Lower leg skin (tissue), 4 donors: ENCODE results near the gene DUSP6. TPM values are rescaled to one million over a fixed set of nuclear protein-coding genes. Genes with fewer than 3 reads are reported as not detected.

Experiments
- DNase-seq, 2 donors: peaks; one replicate each; pipeline ENCODE4 v3.0.0-alpha.2; 2019; ENCODE audit warnings: low spot score in 2 of 2
- H3K4me3 ChIP-seq: fragments of 200-600 bp; sonication (generic); 2 replicates; pipeline ENCODE4 v1.5.1; 2017; ENCODE audit warnings: mild to moderate bottlenecking, low read depth; ENCODE audit not compliant: poor library complexity, severe bottlenecking
- CTCF ChIP-seq, 3 donors: fragments of 450-650 bp; IDR thresholded peaks; one replicate each; pipeline ENCODE4 v1.5.1; 2016; ENCODE audit warnings: antibody characterized with exemption in 3 of 3, mild to moderate bottlenecking in 3 of 3, moderate library complexity in 2 of 3
- POLR2A ChIP-seq, 2 donors: fragments of 450-650 bp; IDR thresholded peaks; one replicate each; pipeline ENCODE4 v1.6.1; 2016 to 2017; ENCODE audit warnings: antibody characterized with exemption in 2 of 2, mild to moderate bottlenecking in 1 of 2, moderate library complexity in 1 of 2
- WGBS, 2 donors: methylation state at CpG; one replicate each; pipeline ENCODE4 v1.1.5; 2018; 5-methylcytosine and 5-hydroxymethylcytosine counted together
- intact Hi-C: fragments of 100-400 bp; cut with DNase I; formaldehyde crosslinking; loops from one replicate; pipeline ENCODE4 v1.15.0; 2023; ENCODE audit warnings: low total_unique reads
- total RNA-seq, 4 donors: library from RNA; depleted of rRNA; stranded (reverse); fragments of >200 nt; gene quantifications; one replicate each; pipeline ENCODE4 v1.1.0, GENCODE V29; 2016

Gene DUSP6
- total RNA-seq, 4 donors from 2014 or later = 29.6 to 57.5 (median 41.9) TPM

GRCh38 chr12:89326239-89327040 is 25.9 kb downstream of the DUSP6 start:
- no peak for DNase-seq
- WGBS, 2 donors = 85 to 89% methylated on average over 9 of the region's 9 CpGs
- no peak for TF ChIP-seq CTCF (IDR thresholded peaks at IDR 0.05)
- no peak for TF ChIP-seq POLR2A (IDR thresholded peaks at IDR 0.05)
- H3K4me3 ChIP-seq = no peak overlapping the region
- intact Hi-C loops = no loop called here

- TF ChIP-seq CTCF (IDR thresholded peaks at IDR 0.05) (no peak), POLR2A (IDR thresholded peaks at IDR 0.05) (no peak)
- WGBS, 2 donors = 84 to 91% methylated on average over 3 of the region's 3 CpGs
- DNase-seq = no peak
- intact Hi-C loops = no loop called here
- H3K4me3 ChIP-seq = no peak overlapping the region
Observed at GRCh38 chr12:89325495-89325894, 26.8 kb downstream of the DUSP6 start.

GRCh38 chr12:89324437-89324836 is 27.9 kb downstream of the DUSP6 start:
- no peak for TF ChIP-seq CTCF (IDR thresholded peaks at IDR 0.05)
- TF ChIP-seq POLR2A (IDR thresholded peaks at IDR 0.05) = no peak
- WGBS, 2 donors = 81 to 89% methylated on average over 7 of the region's 7 CpGs
- intact Hi-C loops = no loop called here

GRCh38 chr12:89323568-89324218 is 28.6 kb downstream of the DUSP6 start:
- WGBS, 2 donors = 69 to 92% methylated on average over 3 of the region's 3 CpGs
- TF ChIP-seq CTCF (IDR thresholded peaks at IDR 0.05) (no peak), POLR2A (IDR thresholded peaks at IDR 0.05) (no peak)
- intact Hi-C loops = no loop called here
- DNase-seq = no peak
- no peak overlapping the region for H3K4me3 ChIP-seq

More at GRCh38 chr12:89324437-89324836, 27.9 kb downstream of the DUSP6 start:
- no peak overlapping the region for H3K4me3 ChIP-seq
- no peak for DNase-seq

GRCh38 chr12:89320735-89321134 is 31.6 kb downstream of the DUSP6 start:
- no peak for DNase-seq
- TF ChIP-seq POLR2A (IDR thresholded peaks at IDR 0.05) (no peak), CTCF (IDR thresholded peaks at IDR 0.05) (no peak)
- no peak overlapping the region for H3K4me3 ChIP-seq
- WGBS, 2 donors = 86 to 89% methylated on average over 1 of the region's 1 CpG
- intact Hi-C loops = no loop called here
